Stimulated activated naive CD8-positive, alpha-beta T cell treated with anti-CD3 and anti-CD28 coated beads, Interleukin-15, Interleukin-2, amounts not matched to agents 100 ng/mL and 50 ng/mL, for 24 hours (primary cell): ENCODE results near the gene GABRA5.

Experiments
- H3K27ac Mint-ChIP-seq: one replicate; pipeline ENCODE4 v1.8.0; 2021; ENCODE audit warnings: mild to moderate bottlenecking, mixed read lengths
- H3K27me3 Mint-ChIP-seq: one replicate; pipeline ENCODE4 v1.8.0; 2021; ENCODE audit warnings: mixed read lengths
- H3K36me3 Mint-ChIP-seq: one replicate; pipeline ENCODE4 v1.8.0; 2021; ENCODE audit warnings: low read depth, mixed read lengths
- H3K4me1 Mint-ChIP-seq: one replicate; pipeline ENCODE4 v1.8.0; 2021; ENCODE audit warnings: low read depth, mixed read lengths
- H3K4me3 Mint-ChIP-seq: one replicate; pipeline ENCODE4 v1.8.0; 2021; ENCODE audit warnings: mild to moderate bottlenecking, mixed read lengths
- H3K9me3 Mint-ChIP-seq: one replicate; pipeline ENCODE4 v1.8.0; 2021; ENCODE audit warnings: mixed read lengths

GABRA5 gene

GRCh38 chr15:26929588-26929987 lies 62.7 kb downstream of the GABRA5 start:
- no peak overlapping the region for H3K4me3 Mint-ChIP-seq

DNA sequence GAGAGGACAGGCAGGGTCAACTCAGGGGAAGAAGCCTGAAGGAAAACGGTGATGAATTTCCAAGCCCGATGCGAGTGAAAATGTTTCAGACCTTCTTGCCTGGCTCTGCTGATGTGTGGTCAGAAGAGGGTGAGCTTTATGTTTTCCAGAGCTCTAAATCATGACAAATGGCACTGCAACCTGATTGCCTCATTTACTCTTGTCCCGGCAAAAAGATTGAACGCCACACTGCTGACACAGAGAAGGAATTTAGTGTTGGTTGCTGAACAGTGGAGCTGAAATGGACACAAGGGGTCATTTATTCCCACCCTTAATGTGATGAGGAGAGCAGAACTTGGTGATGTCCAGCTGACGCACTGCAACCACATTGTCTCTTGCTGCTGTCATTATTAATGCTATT lies 68.0 kb downstream of the GABRA5 start:
- Mint-ChIP-seq H3K9me3 (peaks cover 9% of the 10 kb centered on the region), H3K4me3 (no peak overlapping the region), H3K36me3 (no peaks in the 10 kb centered on the region), H3K4me1 (no peaks in the 10 kb centered on the region), H3K27me3 (no peaks in the 10 kb centered on the region), H3K27ac (no peak overlapping the region)

More at GRCh38 chr15:26929588-26929987, 62.7 kb downstream of the GABRA5 start:
- Mint-ChIP-seq H3K27ac (no peak overlapping the region), H3K27me3 (no peaks in the 10 kb centered on the region), H3K9me3 (peaks cover 9% of the 10 kb centered on the region), H3K36me3 (no peaks in the 10 kb centered on the region), H3K4me1 (no peaks in the 10 kb centered on the region)

DNA sequence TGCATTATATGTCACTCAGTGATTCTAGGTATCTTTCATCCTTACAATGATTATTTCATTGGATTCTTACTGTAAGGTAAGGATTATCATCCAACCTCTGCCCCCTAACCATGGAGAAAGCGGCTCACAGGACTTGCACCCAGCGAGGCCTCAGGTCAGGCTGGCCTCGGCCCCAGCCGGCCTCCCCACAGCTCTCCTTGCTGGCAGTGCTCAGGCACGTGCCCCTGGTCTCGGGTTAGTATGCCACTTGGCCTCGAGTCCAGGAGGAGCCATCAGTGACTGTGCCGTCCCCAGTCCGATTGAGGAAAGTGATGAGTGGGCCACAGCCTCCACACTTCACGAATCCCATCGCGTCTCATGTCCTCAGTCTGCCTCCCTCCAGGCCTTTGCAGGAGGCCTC lies 68.5 kb downstream of the GABRA5 start:
- Mint-ChIP-seq H3K27me3 (no peaks in the 10 kb centered on the region), H3K4me3 (no peak overlapping the region), H3K4me1 (no peaks in the 10 kb centered on the region), H3K36me3 (no peaks in the 10 kb centered on the region), H3K9me3 (peaks cover 6% of the 10 kb centered on the region), H3K27ac (no peak overlapping the region)

GRCh38 chr15:26936502-26936901 lies 69.6 kb downstream of the GABRA5 start:
- H3K4me1 Mint-ChIP-seq: no peaks in the 10 kb centered on the region
- no peak overlapping the region for H3K27ac Mint-ChIP-seq
- H3K9me3 Mint-ChIP-seq: peaks cover 4% of the 10 kb centered on the region
- no peaks in the 10 kb centered on the region for H3K27me3 Mint-ChIP-seq
- no peaks in the 10 kb centered on the region for H3K36me3 Mint-ChIP-seq
- H3K4me3 Mint-ChIP-seq: no peak overlapping the region

DNA sequence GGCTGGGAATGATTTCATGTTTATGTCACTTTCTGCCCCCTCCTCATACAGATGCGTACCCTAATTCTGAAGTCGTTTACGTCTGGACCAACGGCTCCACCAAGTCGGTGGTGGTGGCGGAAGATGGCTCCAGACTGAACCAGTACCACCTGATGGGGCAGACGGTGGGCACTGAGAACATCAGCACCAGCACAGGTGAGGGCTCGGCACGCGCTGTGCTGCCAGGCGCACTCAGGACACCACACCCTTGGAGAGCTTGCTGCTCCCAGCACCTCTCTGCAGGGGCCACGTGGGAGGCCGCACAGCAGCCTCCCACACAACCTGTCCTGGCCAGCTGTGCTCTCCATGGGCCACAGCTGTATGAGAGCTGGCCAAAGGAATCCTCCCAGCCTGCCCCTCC lies 70.3 kb downstream of the GABRA5 start:
- Mint-ChIP-seq H3K9me3 (peaks cover 4% of the 10 kb centered on the region), H3K4me3 (no peak overlapping the region), H3K36me3 (no peaks in the 10 kb centered on the region), H3K27me3 (no peaks in the 10 kb centered on the region), H3K27ac (no peak overlapping the region), H3K4me1 (no peaks in the 10 kb centered on the region)

- Mint-ChIP-seq H3K4me3 (no peak overlapping the region), H3K27ac (no peak overlapping the region), H3K9me3 (no peaks in the 10 kb centered on the region), H3K27me3 (no peaks in the 10 kb centered on the region), H3K36me3 (no peaks in the 10 kb centered on the region), H3K4me1 (no peaks in the 10 kb centered on the region)
Measured at GRCh38 chr15:26939398-26939797, 72.5 kb downstream of the GABRA5 start.

GRCh38 chr15:26941489-26941888 lies 74.6 kb downstream of the GABRA5 start:
- Mint-ChIP-seq H3K27me3 (no peaks in the 10 kb centered on the region), H3K4me1 (no peaks in the 10 kb centered on the region), H3K27ac (no peak overlapping the region), H3K36me3 (no peaks in the 10 kb centered on the region), H3K4me3 (no peak overlapping the region), H3K9me3 (no peaks in the 10 kb centered on the region)

GRCh38 chr15:26943866-26944265 lies 77.0 kb downstream of the GABRA5 start:
- no peaks in the 10 kb centered on the region for H3K4me1 Mint-ChIP-seq
- no peaks in the 10 kb centered on the region for H3K27me3 Mint-ChIP-seq
- H3K27ac Mint-ChIP-seq: no peak overlapping the region
- H3K9me3 Mint-ChIP-seq: no peaks in the 10 kb centered on the region
- H3K36me3 Mint-ChIP-seq: no peaks in the 10 kb centered on the region
- H3K4me3 Mint-ChIP-seq: no peak overlapping the region

- H3K9me3 Mint-ChIP-seq: no peaks in the 10 kb centered on the region
- H3K4me1 Mint-ChIP-seq: no peaks in the 10 kb centered on the region
- no peaks in the 10 kb centered on the region for H3K27me3 Mint-ChIP-seq
- no peaks in the 10 kb centered on the region for H3K36me3 Mint-ChIP-seq
- H3K27ac Mint-ChIP-seq: no peak overlapping the region
- H3K4me3 Mint-ChIP-seq: no peak overlapping the region
Measured at GRCh38 chr15:26945046-26945445, 78.2 kb downstream of the GABRA5 start.

- Mint-ChIP-seq H3K27me3 (no peaks in the 10 kb centered on the region), H3K36me3 (no peaks in the 10 kb centered on the region), H3K4me3 (no peak overlapping the region), H3K9me3 (peaks cover 17% of the 10 kb centered on the region), H3K4me1 (no peaks in the 10 kb centered on the region), H3K27ac (no peak overlapping the region)
Measured at GRCh38 chr15:26950001-26950400, 83.1 kb downstream of the GABRA5 start.

DNA sequence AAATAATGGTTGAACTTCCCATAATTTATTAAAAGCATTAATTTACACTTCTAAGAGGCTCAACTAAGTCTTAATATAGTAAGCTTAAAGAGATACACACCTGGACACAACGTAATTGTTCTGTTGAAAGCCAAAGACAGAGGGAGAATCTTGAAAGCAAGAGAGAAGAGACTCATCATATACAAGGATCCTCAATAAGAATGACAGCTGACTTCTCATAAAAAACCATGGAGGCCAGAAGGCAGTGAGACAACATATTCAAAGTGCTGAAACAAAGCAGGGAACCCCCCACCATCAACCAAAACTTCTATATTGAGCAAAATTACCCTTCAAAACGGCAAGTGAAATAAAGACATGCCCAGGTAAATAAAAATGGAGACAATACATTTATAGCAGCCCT lies 87.5 kb downstream of the GABRA5 start:
- H3K36me3 Mint-ChIP-seq: no peaks in the 10 kb centered on the region
- no peaks in the 10 kb centered on the region for H3K27me3 Mint-ChIP-seq
- H3K4me1 Mint-ChIP-seq: no peaks in the 10 kb centered on the region
- peaks cover 20% of the 10 kb centered on the region for H3K9me3 Mint-ChIP-seq
- no peak overlapping the region for H3K4me3 Mint-ChIP-seq
- H3K27ac Mint-ChIP-seq: no peak overlapping the region

DNA sequence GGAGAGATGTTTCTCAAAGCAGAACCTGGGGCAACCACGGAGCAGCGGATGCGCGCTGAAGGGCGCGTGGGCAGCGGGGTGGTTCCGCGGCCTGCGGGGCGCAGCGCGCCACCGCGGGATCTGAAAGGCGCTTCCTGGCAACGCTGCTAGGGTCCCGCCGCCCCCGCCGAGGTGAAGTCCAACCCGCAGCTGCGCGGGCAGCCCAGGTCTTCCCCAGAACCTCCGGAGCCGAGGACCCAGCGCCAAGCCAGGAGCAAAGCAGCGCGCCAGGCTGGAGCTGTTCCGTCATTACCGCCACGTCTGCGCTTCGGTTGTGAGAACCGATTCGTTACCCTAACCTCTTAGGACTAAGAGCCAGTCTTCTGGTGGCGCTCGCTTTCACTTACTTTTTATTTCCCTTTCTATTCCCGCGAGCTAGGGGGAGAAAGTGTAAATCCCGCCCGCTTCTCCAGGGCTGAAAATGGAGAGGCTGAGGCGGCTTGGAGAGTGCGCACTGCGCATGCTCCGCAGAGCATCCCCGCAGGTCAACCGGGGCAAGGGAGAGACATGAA lies 100.9 kb downstream of the GABRA5 start:
- no peak overlapping the region for H3K27ac Mint-ChIP-seq
- H3K27me3 Mint-ChIP-seq: peaks cover 30% of the 10 kb centered on the region
- no peaks in the 10 kb centered on the region for H3K36me3 Mint-ChIP-seq
- H3K4me1 Mint-ChIP-seq: no peaks in the 10 kb centered on the region
- peaks cover 6% of the 10 kb centered on the region for H3K9me3 Mint-ChIP-seq
- H3K4me3 Mint-ChIP-seq: no peak overlapping the region

- Mint-ChIP-seq H3K27me3 (peaks cover 30% of the 10 kb centered on the region), H3K36me3 (no peaks in the 10 kb centered on the region), H3K4me3 (no peak overlapping the region), H3K27ac (no peak overlapping the region), H3K9me3 (peaks cover 6% of the 10 kb centered on the region), H3K4me1 (no peaks in the 10 kb centered on the region)
Measured at GRCh38 chr15:26968806-26969205, 101.9 kb downstream of the GABRA5 start.

DNA sequence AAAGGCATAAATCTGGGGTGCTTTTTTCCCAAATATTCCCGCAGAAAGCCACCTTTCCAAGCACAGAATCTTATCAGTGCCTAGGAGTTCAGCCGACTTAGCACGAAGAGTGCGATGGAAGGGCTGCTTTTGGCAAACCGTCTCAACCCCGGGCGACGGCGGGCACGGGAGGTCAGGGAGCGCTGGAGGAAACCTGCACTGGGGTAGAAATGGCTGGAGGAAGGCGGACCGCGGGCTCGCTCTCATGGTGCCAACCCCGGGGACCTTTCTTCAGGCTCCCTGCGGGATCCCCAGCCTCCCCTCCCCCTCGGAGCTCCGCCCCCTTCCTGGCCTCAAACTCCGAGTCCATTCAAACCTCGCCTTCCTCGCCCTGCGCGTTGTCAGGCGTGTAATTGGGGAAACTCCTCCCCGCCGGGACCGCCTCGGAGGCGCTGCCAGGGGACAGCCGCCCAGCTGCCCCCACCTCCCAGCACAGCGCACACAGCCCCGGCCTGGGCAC lies 103.9 kb downstream of the GABRA5 start, which contains the start of gene GABRG3:
TSS of gene GABRG3 (plus strand) at position 470 of the 499 bp plus-strand sequence.
- Mint-ChIP-seq H3K4me1 (no peaks in the 10 kb centered on the region), H3K9me3 (no peaks in the 10 kb centered on the region), H3K27ac (no peak within 1 kb of the TSS), H3K4me3 (no peak within 1 kb of the TSS), H3K27me3 (peaks cover 30% of the 10 kb centered on the region), H3K36me3 (no peaks in the 10 kb centered on the region)

DNA sequence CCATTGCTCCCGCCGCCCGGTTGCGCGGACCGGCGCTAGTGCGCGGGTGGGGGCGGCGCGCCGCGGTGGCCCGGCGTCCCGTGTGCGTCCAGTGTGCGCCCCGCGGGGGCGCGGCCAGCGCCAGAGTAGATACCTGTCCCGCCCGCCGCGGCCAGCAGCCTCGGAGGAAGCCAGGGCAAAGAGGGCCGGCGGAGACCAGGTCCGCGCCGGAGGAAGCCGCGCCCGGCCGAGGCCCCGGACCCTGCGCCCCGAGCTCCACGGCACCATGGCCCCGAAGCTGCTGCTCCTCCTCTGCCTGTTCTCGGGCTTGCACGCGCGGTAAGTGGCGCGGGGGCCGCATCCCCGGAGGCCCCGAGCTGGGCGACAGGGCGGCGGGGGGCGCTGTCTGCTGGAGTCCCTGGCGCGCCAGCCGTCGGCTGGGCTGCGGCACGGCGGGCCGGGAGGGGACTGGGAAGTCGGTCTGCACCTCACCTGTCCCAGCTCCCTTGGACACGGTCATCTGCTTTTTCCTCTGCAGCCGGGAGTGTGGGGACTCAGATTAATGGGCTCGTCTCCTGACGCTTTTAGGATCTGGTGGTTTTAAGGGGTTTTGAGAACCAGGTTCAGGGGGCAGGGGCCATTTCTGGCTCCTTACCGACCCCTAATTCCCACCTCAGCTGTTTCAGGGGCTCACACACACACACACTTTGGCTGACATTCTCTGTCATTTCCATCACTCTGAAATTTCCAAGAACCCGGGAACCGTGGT lies 104.6 kb downstream of the GABRA5 start:
- Mint-ChIP-seq H3K4me1 (no peaks in the 10 kb centered on the region), H3K9me3 (no peaks in the 10 kb centered on the region), H3K4me3 (no peak overlapping the region), H3K27ac (no peak overlapping the region), H3K36me3 (no peaks in the 10 kb centered on the region), H3K27me3 (peaks cover 30% of the 10 kb centered on the region)

GRCh38 chr15:26972636-26973035 lies 105.8 kb downstream of the GABRA5 start:
- Mint-ChIP-seq H3K4me3 (no peak overlapping the region), H3K36me3 (no peaks in the 10 kb centered on the region), H3K27me3 (peaks cover 30% of the 10 kb centered on the region), H3K27ac (no peak overlapping the region), H3K9me3 (peaks cover 5% of the 10 kb centered on the region), H3K4me1 (no peaks in the 10 kb centered on the region)
